Measurements from ENCODE around the gene GALNT11.
A peak's percentile ranks its signal among the peaks of the same experiment; 100 is the strongest.

Gene GALNT11

GRCh38 chr7:152142976-152143595 lies 117.6 kb downstream of the GALNT11 start:
- Histone ChIP-seq H3K9me3 (ENCODE audit: control insufficient read depth, insufficient read depth, low read length) (no peaks in the 10 kb centered on the region), H3K4me3 (ENCODE audit: low read length) (no peak overlapping the region), H3K4me1 (ENCODE audit: control insufficient read depth, insufficient read depth, low read length) (no peaks in the 10 kb centered on the region), H3K36me3 (ENCODE audit: control insufficient read depth, insufficient read depth, low read length) (peaks cover 11% of the 10 kb centered on the region; the same call in 1 of the 2 replicates), H3K27ac (ENCODE audit: low read length) (no peak overlapping the region), H3K27me3 (ENCODE audit: control insufficient read depth, insufficient read depth, low read length) (no peaks in the 10 kb centered on the region)
- DNase-seq (ENCODE audit: low read depth, low spot score): no peak
- WGBS (ENCODE audit: insufficient coverage, insufficient read length): no CpG with 5 or more reads among the region's 5 CpGs

DNA sequence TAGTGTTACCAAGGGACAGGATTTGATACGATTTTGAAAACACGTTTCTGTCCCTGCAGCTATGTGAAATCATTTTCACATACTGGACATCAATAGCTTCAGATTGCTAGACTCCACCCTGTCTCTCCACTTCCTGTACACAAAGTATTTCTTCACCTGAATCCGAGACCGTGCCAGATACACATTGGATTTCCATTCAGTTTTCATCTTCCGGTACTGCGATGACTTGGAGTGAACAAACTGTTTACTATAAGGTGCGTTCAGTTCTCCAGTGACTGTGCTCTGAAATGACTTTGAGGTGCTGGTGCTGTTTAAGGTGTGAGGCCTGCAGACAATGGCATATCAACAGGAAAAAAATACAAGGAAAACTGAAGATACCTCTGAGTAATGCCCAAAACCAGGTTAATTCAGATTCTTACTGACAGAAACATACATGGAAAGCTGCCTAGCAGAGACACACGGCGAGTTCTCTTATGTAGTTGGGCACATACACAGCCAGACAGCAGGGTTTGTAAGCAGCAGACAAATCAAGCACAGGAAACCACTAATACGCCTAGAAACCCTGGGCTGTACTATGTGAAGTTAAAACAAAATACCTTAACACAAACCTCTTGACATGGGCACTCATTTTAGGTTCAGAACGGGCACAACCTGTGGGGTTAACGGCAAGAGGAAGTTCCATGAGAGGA lies 119.2 kb downstream of the GALNT11 start:
- Histone ChIP-seq H3K9me3 (ENCODE audit: control insufficient read depth, insufficient read depth, low read length) (no peaks in the 10 kb centered on the region), H3K27me3 (ENCODE audit: control insufficient read depth, insufficient read depth, low read length) (no peaks in the 10 kb centered on the region), H3K36me3 (ENCODE audit: control insufficient read depth, insufficient read depth, low read length) (peaks cover 11% of the 10 kb centered on the region), H3K4me3 (ENCODE audit: low read length) (no peak overlapping the region), H3K27ac (ENCODE audit: low read length) (no peak overlapping the region), H3K4me1 (ENCODE audit: control insufficient read depth, insufficient read depth, low read length) (no peaks in the 10 kb centered on the region)
- WGBS (ENCODE audit: insufficient coverage, insufficient read length): no CpG with 5 or more reads among the region's 12 CpGs
- DNase-seq (ENCODE audit: low read depth, low spot score): no peak

DNA sequence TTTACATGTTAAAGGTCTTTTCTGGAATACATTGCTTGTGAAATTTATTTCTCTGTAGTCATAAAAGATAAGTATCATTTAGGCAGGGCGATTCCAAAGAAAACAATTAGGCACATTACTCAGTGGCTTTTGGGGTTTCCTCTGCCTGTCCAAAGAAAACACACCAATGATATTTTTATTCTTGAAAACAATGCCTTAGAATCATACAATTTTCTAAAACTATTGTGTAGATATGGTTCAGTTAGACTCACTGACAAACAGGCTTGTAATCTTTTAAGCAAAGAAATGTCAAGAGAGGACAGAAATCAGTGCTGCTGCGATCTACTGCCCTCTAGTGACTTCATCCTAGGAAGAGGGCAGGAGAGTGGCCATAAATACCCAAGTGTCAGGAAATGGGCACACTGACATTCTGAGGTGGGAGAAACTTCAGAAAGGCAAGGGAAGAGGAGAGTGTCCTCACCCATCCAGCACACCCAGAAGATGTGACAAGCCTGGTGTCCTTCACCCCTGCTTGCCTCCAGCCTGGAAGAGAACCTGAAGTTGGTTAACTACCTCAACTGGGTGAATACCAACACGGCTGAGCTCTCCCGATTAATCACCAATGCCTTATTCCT lies 120.5 kb downstream of the GALNT11 start:
- Histone ChIP-seq H3K4me3 (ENCODE audit: low read length) (no peak overlapping the region), H3K27me3 (ENCODE audit: control insufficient read depth, insufficient read depth, low read length) (no peaks in the 10 kb centered on the region), H3K9me3 (ENCODE audit: control insufficient read depth, insufficient read depth, low read length) (no peaks in the 10 kb centered on the region), H3K4me1 (ENCODE audit: control insufficient read depth, insufficient read depth, low read length) (no peaks in the 10 kb centered on the region), H3K36me3 (ENCODE audit: control insufficient read depth, insufficient read depth, low read length) (peaks cover 11% of the 10 kb centered on the region), H3K27ac (ENCODE audit: low read length) (no peak overlapping the region)
- WGBS (ENCODE audit: insufficient coverage, insufficient read length): no CpG with 5 or more reads among the region's 4 CpGs
- peak; percentile 20 for DNase-seq (ENCODE audit: low read depth, low spot score)

DNA sequence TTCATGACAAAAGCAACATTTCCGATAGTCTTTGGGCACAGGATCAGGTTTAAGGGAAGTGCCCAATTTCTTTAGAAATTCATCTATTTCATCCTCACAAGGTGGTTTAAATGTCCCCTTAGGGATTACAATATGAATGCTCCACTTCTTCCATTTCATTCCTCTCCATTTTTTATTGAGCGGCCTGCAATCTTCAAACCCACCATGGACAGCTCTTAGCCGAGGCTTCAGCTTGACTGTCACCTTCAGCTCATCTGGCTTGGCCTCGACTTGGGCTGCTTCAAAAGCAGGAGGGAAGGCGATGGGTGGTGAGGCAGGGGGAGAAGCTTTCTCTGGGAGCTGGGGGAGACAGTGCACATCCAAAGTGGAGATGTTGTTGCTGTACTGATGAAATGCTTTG lies 123.2 kb downstream of the GALNT11 start:
- H3K9me3 ChIP-seq (ENCODE audit: control insufficient read depth, insufficient read depth, low read length): no peaks in the 10 kb centered on the region
- no CpG with 5 or more reads among the region's 5 CpGs for WGBS (ENCODE audit: insufficient coverage, insufficient read length)
- H3K4me3 ChIP-seq (ENCODE audit: low read length): no peak overlapping the region
- DNase-seq (ENCODE audit: low read depth, low spot score): no peak
- no peak overlapping the region for H3K27ac ChIP-seq (ENCODE audit: low read length)
- no peaks in the 10 kb centered on the region for H3K27me3 ChIP-seq (ENCODE audit: control insufficient read depth, insufficient read depth, low read length)
- peaks cover 11% of the 10 kb centered on the region for H3K36me3 ChIP-seq (ENCODE audit: control insufficient read depth, insufficient read depth, low read length)
- H3K4me1 ChIP-seq (ENCODE audit: control insufficient read depth, insufficient read depth, low read length): no peaks in the 10 kb centered on the region

DNA sequence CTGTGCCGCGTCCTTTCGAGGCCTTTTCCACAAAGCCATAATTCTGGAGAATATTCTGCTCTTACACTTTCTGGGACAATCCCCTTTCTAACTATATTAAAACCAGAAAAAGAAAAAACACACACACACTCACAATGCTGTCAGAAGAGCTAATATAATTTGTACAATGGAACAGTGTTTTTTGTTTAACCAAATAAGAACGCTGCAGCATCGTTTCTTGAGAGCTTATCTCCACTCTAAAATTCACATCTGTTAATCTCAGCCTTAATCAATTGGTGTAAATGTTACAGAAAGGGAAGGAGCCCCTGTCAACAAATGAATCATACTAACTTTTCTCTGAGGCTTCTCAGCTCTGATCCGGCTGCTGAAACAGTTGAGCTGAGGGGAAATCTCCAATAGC lies 123.9 kb downstream of the GALNT11 start:
- no CpG with 5 or more reads among the region's 6 CpGs for WGBS (ENCODE audit: insufficient coverage, insufficient read length)
- no peaks in the 10 kb centered on the region for H3K9me3 ChIP-seq (ENCODE audit: control insufficient read depth, insufficient read depth, low read length)
- no peak for DNase-seq (ENCODE audit: low read depth, low spot score)
- H3K4me3 ChIP-seq (ENCODE audit: low read length): no peak overlapping the region
- no peak overlapping the region for H3K27ac ChIP-seq (ENCODE audit: low read length)
- no peaks in the 10 kb centered on the region for H3K27me3 ChIP-seq (ENCODE audit: control insufficient read depth, insufficient read depth, low read length)
- H3K4me1 ChIP-seq (ENCODE audit: control insufficient read depth, insufficient read depth, low read length): no peaks in the 10 kb centered on the region
- peaks cover 13% of the 10 kb centered on the region for H3K36me3 ChIP-seq (ENCODE audit: control insufficient read depth, insufficient read depth, low read length)

GRCh38 chr7:152152267-152152666 lies 126.8 kb downstream of the GALNT11 start:
- Histone ChIP-seq H3K27ac (ENCODE audit: low read length) (no peak overlapping the region), H3K27me3 (ENCODE audit: control insufficient read depth, insufficient read depth, low read length) (no peaks in the 10 kb centered on the region), H3K4me1 (ENCODE audit: control insufficient read depth, insufficient read depth, low read length) (no peaks in the 10 kb centered on the region), H3K9me3 (ENCODE audit: control insufficient read depth, insufficient read depth, low read length) (no peaks in the 10 kb centered on the region), H3K36me3 (ENCODE audit: control insufficient read depth, insufficient read depth, low read length) (peaks cover 13% of the 10 kb centered on the region), H3K4me3 (ENCODE audit: low read length) (no peak overlapping the region)
- WGBS (ENCODE audit: insufficient coverage, insufficient read length): no CpG with 5 or more reads among the region's 5 CpGs
- no peak for DNase-seq (ENCODE audit: low read depth, low spot score)

DNA sequence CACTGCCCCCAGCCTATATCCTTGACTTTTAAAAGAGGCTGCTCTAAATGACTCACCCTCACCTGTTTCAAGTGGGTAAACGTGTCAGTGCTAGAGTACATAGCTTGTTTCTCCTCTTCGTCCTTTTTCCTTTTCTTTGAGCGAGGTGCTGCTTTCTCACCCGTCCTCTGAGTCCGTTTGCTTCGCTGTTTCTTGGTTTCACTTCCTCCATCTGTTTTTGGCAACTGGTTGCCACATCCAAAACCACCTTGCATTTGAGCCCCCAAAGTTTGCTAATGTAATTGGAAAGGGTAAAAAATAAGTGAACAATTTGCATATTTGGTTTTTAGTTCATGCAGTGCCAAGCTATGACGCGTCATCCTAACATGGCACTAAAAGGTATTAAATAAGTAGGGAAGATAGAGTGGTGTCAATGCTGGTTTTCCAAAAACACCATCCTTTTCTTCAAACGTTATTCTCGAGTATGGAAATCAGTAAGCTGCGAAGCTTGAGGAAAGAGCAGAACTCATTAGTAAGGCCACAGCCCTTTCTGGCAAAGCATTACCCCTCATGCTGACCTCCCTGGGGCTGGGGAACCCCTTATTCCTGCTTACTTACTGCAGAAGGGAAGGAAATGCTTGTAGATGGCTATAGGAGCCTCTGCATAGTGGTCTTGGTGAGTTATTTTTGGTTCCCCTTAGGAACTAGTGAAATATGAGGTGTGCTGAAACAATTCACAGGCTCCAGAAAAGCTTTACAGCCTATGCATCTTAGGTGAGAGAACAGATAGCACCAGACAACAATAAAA lies 133.5 kb downstream of the GALNT11 start:
- Histone ChIP-seq H3K36me3 (ENCODE audit: control insufficient read depth, insufficient read depth, low read length) (peaks cover 18% of the 10 kb centered on the region), H3K9me3 (ENCODE audit: control insufficient read depth, insufficient read depth, low read length) (no peaks in the 10 kb centered on the region), H3K27ac (ENCODE audit: low read length) (no peak overlapping the region), H3K27me3 (ENCODE audit: control insufficient read depth, insufficient read depth, low read length) (no peaks in the 10 kb centered on the region; the same call in 1 of the 2 replicates), H3K4me3 (ENCODE audit: low read length) (no peak overlapping the region), H3K4me1 (ENCODE audit: control insufficient read depth, insufficient read depth, low read length) (no peaks in the 10 kb centered on the region)
- no CpG with 5 or more reads among the region's 11 CpGs for WGBS (ENCODE audit: insufficient coverage, insufficient read length)
- DNase-seq (ENCODE audit: low read depth, low spot score): no peak

- H3K27me3 ChIP-seq (ENCODE audit: control insufficient read depth, insufficient read depth, low read length): no peaks in the 10 kb centered on the region; the same call in 1 of the 2 replicates
- no peak overlapping the region for H3K4me3 ChIP-seq (ENCODE audit: low read length)
- H3K4me1 ChIP-seq (ENCODE audit: control insufficient read depth, insufficient read depth, low read length): no peaks in the 10 kb centered on the region
- no peak for DNase-seq (ENCODE audit: low read depth, low spot score)
- no peaks in the 10 kb centered on the region for H3K9me3 ChIP-seq (ENCODE audit: control insufficient read depth, insufficient read depth, low read length)
- H3K36me3 ChIP-seq (ENCODE audit: control insufficient read depth, insufficient read depth, low read length): peaks cover 15% of the 10 kb centered on the region
- no peak overlapping the region for H3K27ac ChIP-seq (ENCODE audit: low read length)
Measured at GRCh38 chr7:152161171-152161570, 135.7 kb downstream of the GALNT11 start.

- Histone ChIP-seq H3K27ac (ENCODE audit: low read length) (no peak overlapping the region), H3K4me3 (ENCODE audit: low read length) (no peak overlapping the region), H3K27me3 (ENCODE audit: control insufficient read depth, insufficient read depth, low read length) (no peaks in the 10 kb centered on the region; the same call in 1 of the 2 replicates), H3K4me1 (ENCODE audit: control insufficient read depth, insufficient read depth, low read length) (no peaks in the 10 kb centered on the region), H3K9me3 (ENCODE audit: control insufficient read depth, insufficient read depth, low read length) (no peaks in the 10 kb centered on the region), H3K36me3 (ENCODE audit: control insufficient read depth, insufficient read depth, low read length) (peaks cover 17% of the 10 kb centered on the region)
- DNase-seq (ENCODE audit: low read depth, low spot score): no peak
- no CpG with 5 or more reads among the region's 6 CpGs for WGBS (ENCODE audit: insufficient coverage, insufficient read length)
Measured at GRCh38 chr7:152162287-152162686, 136.8 kb downstream of the GALNT11 start.

Measured in iPS DF 6.9 (cell line).